ENCODE data around the gene ARSG. TPM values are rescaled to one million over a fixed set of nuclear protein-coding genes. Genes with fewer than 3 reads are reported as not detected.
"Not testable (repeated sequence)": the region's sequence is repeated elsewhere in the genome, so short reads cannot be mapped to it uniquely, and the experiment has no call there.

ARSG gene
- total RNA-seq, 4 donors from 2014 or later: 6.1 to 8.9 (median 7.0) TPM

- intact Hi-C loops (cut with DNase I): no loop called here
- Histone ChIP-seq H3K4me1 (no peaks in the 10 kb centered on the region), H3K27ac (no peak overlapping the region), H3K4me3 (no peak overlapping the region), H3K27me3 (no peaks in the 10 kb centered on the region), H3K36me3 (peaks cover 0 to 9% (median 0%) of the 10 kb centered on the region in 3 donors), H3K9me3 (no peaks in the 10 kb centered on the region)
- TF ChIP-seq CTCF (IDR thresholded peaks at IDR 0.05) (no peak), POLR2A (IDR thresholded peaks at IDR 0.05) (no peak)
- no peak for DNase-seq
- WGBS, 2 donors: 33 to 48% methylated on average over 1 to 2 of the region's 5 CpGs
Measured at GRCh38 chr17:68368387-68368786, 77.1 kb downstream of the ARSG start.

- Histone ChIP-seq H3K36me3 (no peaks in the 10 kb centered on the region), H3K9me3 (no peaks in the 10 kb centered on the region), H3K4me1 (peaks cover 0 to 30% (median 18%) of the 10 kb centered on the region in 3 donors), H3K27me3 (no peaks in the 10 kb centered on the region), H3K4me3 (no peak overlapping the region), H3K27ac (no peak overlapping the region)
- no peak for DNase-seq
- 93 to 96% methylated on average over 7 to 8 of the region's 8 CpGs for WGBS, 2 donors
- intact Hi-C loops (cut with DNase I): no loop called here
- no peak for TF ChIP-seq POLR2A (IDR thresholded peaks at IDR 0.05)
- TF ChIP-seq CTCF (IDR thresholded peaks at IDR 0.05): no peak
Measured at GRCh38 chr17:68375566-68375965, 84.3 kb downstream of the ARSG start.

- H3K27me3 ChIP-seq; DNase-seq; intact Hi-C loops (cut with DNase I); H3K27ac ChIP-seq; H3K36me3 ChIP-seq; H3K9me3 ChIP-seq; H3K4me3 ChIP-seq: not testable (repeated sequence)
- H3K4me1 ChIP-seq: peaks cover 0 to 30% (median 18%) of the 10 kb centered on the region in 3 donors
- WGBS, 2 donors: 90 to 92% methylated on average over 2 of the region's 2 CpGs
Measured at GRCh38 chr17:68376178-68376577, 84.9 kb downstream of the ARSG start.

GRCh38 chr17:68377771-68378267, 86.5 kb downstream of the ARSG start:
- intact Hi-C loops (cut with DNase I): no loop called here
- WGBS, 2 donors: 70 to 80% methylated on average over 4 to 6 of the region's 8 CpGs
- no peak for DNase-seq
- peak overlapping the region in 1 of 4 donors; percentile 16 for H3K4me3 ChIP-seq
- H3K9me3 ChIP-seq: no peaks in the 10 kb centered on the region
- peak overlapping the region; percentile 78 to 98 (median 90) for H3K27ac ChIP-seq
- H3K4me1 ChIP-seq: peaks cover 0 to 30% (median 18%) of the 10 kb centered on the region in 3 donors
- TF ChIP-seq POLR2A (IDR thresholded peaks at IDR 0.05): peak in 1 of 4 donors; percentile 37
- TF ChIP-seq CTCF (IDR thresholded peaks at IDR 0.05): no peak
- H3K27me3 ChIP-seq: no peaks in the 10 kb centered on the region
- no peaks in the 10 kb centered on the region for H3K36me3 ChIP-seq

GRCh38 chr17:68378268-68379176, 87.2 kb downstream of the ARSG start:
- intact Hi-C loops (cut with DNase I): no loop called here
- no peaks in the 10 kb centered on the region for H3K9me3 ChIP-seq
- no peaks in the 10 kb centered on the region for H3K27me3 ChIP-seq
- WGBS, 2 donors: 35 to 37% methylated on average over 7 to 13 of the region's 21 CpGs
- TF ChIP-seq POLR2A (IDR thresholded peaks at IDR 0.05): peak in 1 of 4 donors; percentile 25
- no peak for TF ChIP-seq CTCF (IDR thresholded peaks at IDR 0.05)
- peak overlapping the region in 1 of 4 donors; percentile 48 for H3K4me3 ChIP-seq
- H3K27ac ChIP-seq: peak overlapping the region; percentile 78 to 98 (median 90)
- DNase-seq: peak; percentile 35
- H3K36me3 ChIP-seq: no peaks in the 10 kb centered on the region
- peaks cover 2 to 35% (median 18%) of the 10 kb centered on the region in 3 donors for H3K4me1 ChIP-seq
